ENCODE measurements around the gene AMH. TPM values are rescaled to one million over a fixed set of nuclear protein-coding genes. Genes with fewer than 3 reads are reported as not detected.

AMH gene
- total RNA-seq, 1 donor from 2014 or later = 3.5 TPM

GRCh38 chr19:2213799-2214198, 35.3 kb upstream of the AMH start:
- no peaks in the 10 kb centered on the region for H3K36me3 ChIP-seq
- peaks cover 8% of the 10 kb centered on the region for H3K27me3 Mint-ChIP-seq (ENCODE audit: insufficient read depth, low read depth)
- H4K20me1 ChIP-seq (ENCODE audit: low read depth) = no peaks in the 10 kb centered on the region
- H3K27me3 ChIP-seq = no peaks in the 10 kb centered on the region
- H3K4me1 ChIP-seq = no peaks in the 10 kb centered on the region
- no peak overlapping the region for H3K27ac ChIP-seq
- H3K4me3 Mint-ChIP-seq = no peak overlapping the region
- no peak for DNase-seq (ENCODE audit: low spot score)
- H3K9ac ChIP-seq = no peak overlapping the region
- no peak overlapping the region for H2AFZ ChIP-seq (replicated peaks)
- TF ChIP-seq EZH2 (IDR thresholded peaks at IDR 0.05) = no peak
- TF ChIP-seq EZH2phosphoT487 (IDR thresholded peaks at IDR 0.05) = no peak
- no peak for TF ChIP-seq CTCF (IDR thresholded peaks at IDR 0.05)
- no peaks in the 10 kb centered on the region for H3K79me2 ChIP-seq (ENCODE audit: low read depth)
- H3K4me3 ChIP-seq = no peak overlapping the region
- H3F3A ChIP-seq (ENCODE audit: low read depth) = no peaks in the 10 kb centered on the region
- H3K9me3 ChIP-seq (ENCODE audit: low read depth) = no peaks in the 10 kb centered on the region
- H3K4me2 ChIP-seq = no peak overlapping the region
- H3K27ac Mint-ChIP-seq = no peak overlapping the region
- no peaks in the 10 kb centered on the region for H3K4me1 Mint-ChIP-seq
- peaks cover 23% of the 10 kb centered on the region for H3K36me3 Mint-ChIP-seq
- no peaks in the 10 kb centered on the region for H3K9me3 Mint-ChIP-seq

- Histone ChIP-seq H3K9ac (no peak overlapping the region), H3K27me3 (no peaks in the 10 kb centered on the region), H4K20me1 (ENCODE audit: low read depth) (no peaks in the 10 kb centered on the region), H3K4me1 (no peaks in the 10 kb centered on the region), H3K4me3 (no peak overlapping the region), H3K36me3 (no peaks in the 10 kb centered on the region), H3K79me2 (ENCODE audit: low read depth) (no peaks in the 10 kb centered on the region), H3K9me3 (ENCODE audit: low read depth) (no peaks in the 10 kb centered on the region), H3F3A (ENCODE audit: low read depth) (no peaks in the 10 kb centered on the region), H3K27ac (no peak overlapping the region), H3K4me2 (no peak overlapping the region), H2AFZ (replicated peaks) (no peak overlapping the region)
- Mint-ChIP-seq H3K4me3 (no peak overlapping the region), H3K36me3 (peaks cover 23% of the 10 kb centered on the region), H3K4me1 (no peaks in the 10 kb centered on the region), H3K9me3 (no peaks in the 10 kb centered on the region), H3K27me3 (ENCODE audit: insufficient read depth, low read depth) (peaks cover 8% of the 10 kb centered on the region), H3K27ac (no peak overlapping the region)
- no peak for TF ChIP-seq CTCF (IDR thresholded peaks at IDR 0.05)
- DNase-seq (ENCODE audit: low spot score) = no peak
Observed at GRCh38 chr19:2214251-2214650, 34.9 kb upstream of the AMH start.

GRCh38 chr19:2215281-2215751, 33.8 kb upstream of the AMH start:
- Histone ChIP-seq H3K9me3 (ENCODE audit: low read depth) (no peaks in the 10 kb centered on the region), H3F3A (ENCODE audit: low read depth) (no peaks in the 10 kb centered on the region), H3K9ac (no peak overlapping the region), H3K79me2 (ENCODE audit: low read depth) (no peaks in the 10 kb centered on the region), H3K4me3 (no peak overlapping the region), H4K20me1 (ENCODE audit: low read depth) (no peaks in the 10 kb centered on the region), H3K4me1 (no peaks in the 10 kb centered on the region), H3K27me3 (no peaks in the 10 kb centered on the region), H3K4me2 (no peak overlapping the region), H3K36me3 (no peaks in the 10 kb centered on the region), H2AFZ (replicated peaks) (no peak overlapping the region), H3K27ac (no peak overlapping the region)
- TF ChIP-seq EZH2phosphoT487 (IDR thresholded peaks at IDR 0.05) (no peak), CTCF (IDR thresholded peaks at IDR 0.05) (no peak), EZH2 (IDR thresholded peaks at IDR 0.05) (no peak)
- H3K27me3 Mint-ChIP-seq (ENCODE audit: insufficient read depth, low read depth) = peaks cover 7% of the 10 kb centered on the region
- H3K4me3 Mint-ChIP-seq = no peak overlapping the region
- peak; percentile 44 for DNase-seq (ENCODE audit: low spot score)
- no peaks in the 10 kb centered on the region for H3K9me3 Mint-ChIP-seq
- peaks cover 25% of the 10 kb centered on the region for H3K36me3 Mint-ChIP-seq
- no peaks in the 10 kb centered on the region for H3K4me1 Mint-ChIP-seq
- H3K27ac Mint-ChIP-seq = no peak overlapping the region
